WI38 (cell line): Measurements from ENCODE around the gene LRRC75B.

ENCODE experiments used
- H3K4me3 ChIP-seq: 2 replicates; pipeline ENCODE4 v1.5.1; 2011; ENCODE audit warnings: low read depth, mild to moderate bottlenecking, control low read depth, low read length
- CTCF ChIP-seq: IDR thresholded peaks from 2 replicates; pipeline ENCODE4 v1.5.1; 2012; ENCODE audit warnings: low read depth, mild to moderate bottlenecking, control low read depth, low read length

LRRC75B gene

GRCh38 chr22:24588757-24589481 is 4.0 kb downstream of the LRRC75B start:
- TF ChIP-seq CTCF: no peak
- no peak overlapping the region for H3K4me3 ChIP-seq

GRCh38 chr22:24588381-24588756 is 4.5 kb downstream of the LRRC75B start:
- TF ChIP-seq CTCF: no peak
- H3K4me3 ChIP-seq: no peak overlapping the region

GRCh38 chr22:24587948-24588347 is 4.9 kb downstream of the LRRC75B start:
- H3K4me3 ChIP-seq: no peak overlapping the region
- no peak for TF ChIP-seq CTCF

GRCh38 chr22:24587251-24587650 is 5.6 kb downstream of the LRRC75B start:
- TF ChIP-seq CTCF: no peak
- H3K4me3 ChIP-seq: no peak overlapping the region

GRCh38 chr22:24585927-24586546 is 6.8 kb downstream of the LRRC75B start:
- TF ChIP-seq CTCF: no peak
- H3K4me3 ChIP-seq: no peak overlapping the region

- no peak for TF ChIP-seq CTCF
- H3K4me3 ChIP-seq: no peak overlapping the region
Measured at GRCh38 chr22:24585461-24585860, 7.4 kb downstream of the LRRC75B start.

GRCh38 chr22:24584871-24585411 is 7.9 kb downstream of the LRRC75B start:
- TF ChIP-seq CTCF: no peak
- H3K4me3 ChIP-seq: no peak overlapping the region
